ENCODE data around the gene SMTNL2. TPM values are rescaled to one million over a fixed set of nuclear protein-coding genes. Genes with fewer than 3 reads are reported as not detected.

The SMTNL2 gene
- total and polyA plus RNA-seq, 9 of the 15 experiments (the other 6 are each of a cell fraction or from before 2014, with no cell fraction given): not detected

DNA sequence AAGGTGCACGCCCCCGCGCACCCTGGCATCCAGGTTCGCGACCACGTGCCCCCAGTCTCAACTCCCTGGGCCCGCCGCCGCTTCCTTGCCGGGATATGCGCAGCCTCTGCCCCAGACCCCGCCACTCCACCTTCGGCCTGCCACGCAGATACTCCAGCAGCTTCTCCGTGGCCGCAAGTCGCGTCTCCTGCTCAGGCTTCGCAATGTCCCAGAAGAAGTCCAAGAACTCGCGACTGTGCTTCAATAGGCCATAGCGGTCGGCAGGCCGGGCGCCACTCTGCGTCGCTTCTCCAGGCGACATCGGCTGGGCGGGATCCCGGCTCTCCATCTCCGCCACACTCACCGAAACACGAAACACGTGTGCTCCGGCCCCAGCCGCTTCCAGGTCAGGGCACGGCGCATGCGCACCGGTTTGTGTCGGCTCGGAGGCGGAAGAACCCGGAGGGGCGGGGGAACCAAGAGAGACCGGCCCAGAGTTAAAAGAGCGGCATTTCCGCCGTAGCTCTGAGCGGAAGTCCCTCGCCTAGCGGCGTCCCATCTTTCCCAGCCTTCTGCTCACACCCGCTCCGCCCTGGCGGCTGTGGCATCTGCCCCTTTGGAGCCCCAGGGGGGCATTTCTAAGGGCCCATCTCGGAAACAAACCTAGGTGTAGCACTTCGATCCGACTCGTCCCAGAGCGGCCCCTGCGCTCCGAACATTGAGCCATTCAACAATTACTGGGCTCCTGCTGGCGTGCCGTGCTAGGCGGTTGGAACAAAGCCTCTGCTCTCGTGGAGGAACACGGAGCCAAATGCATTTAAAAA lies 29.1 kb upstream of the SMTNL2 start, which contains the start of gene MYBBP1A (continued):
- TF ChIP-seq, protein P1, sequence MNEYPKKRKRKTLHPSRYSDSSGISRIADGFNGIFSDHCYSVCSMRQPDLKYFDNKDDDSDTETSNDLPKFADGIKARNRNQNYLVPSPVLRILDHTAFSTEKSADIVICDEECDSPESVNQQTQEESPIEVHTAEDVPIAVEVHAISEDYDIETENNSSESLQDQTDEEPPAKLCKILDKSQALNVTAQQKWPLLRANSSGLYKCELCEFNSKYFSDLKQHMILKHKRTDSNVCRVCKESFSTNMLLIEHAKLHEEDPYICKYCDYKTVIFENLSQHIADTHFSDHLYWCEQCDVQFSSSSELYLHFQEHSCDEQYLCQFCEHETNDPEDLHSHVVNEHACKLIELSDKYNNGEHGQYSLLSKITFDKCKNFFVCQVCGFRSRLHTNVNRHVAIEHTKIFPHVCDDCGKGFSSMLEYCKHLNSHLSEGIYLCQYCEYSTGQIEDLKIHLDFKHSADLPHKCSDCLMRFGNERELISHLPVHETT (CRISPR knock-in tag; conservative IDR thresholded peaks at IDR 0.05 in 1 of 2, IDR thresholded peaks at IDR 0.05 in 1 of 2): 0 out of 4 replicates have a peak, but pooled peaks of 1 of the 2 experiments have one; percentile 29
- TF ChIP-seq ZBTB1 (CRISPR knock-in tag; IDR thresholded peaks at IDR 0.05; ENCODE audit: borderline replicate concordance, low read depth) (peak; percentile 48; the same call in 1 of the 2 replicates), POLR2AphosphoS5 (IDR thresholded peaks at IDR 0.05; ENCODE audit: control insufficient read depth, insufficient read depth, low read depth, low read length) (peak; percentile 69; the same call in 1 of the 2 replicates), ZNF184 (CRISPR knock-in tag; IDR thresholded peaks at IDR 0.05) (no peak), ATF1 (CRISPR knock-in tag; IDR thresholded peaks at IDR 0.05) (no peak), ATF1 (tag; IDR thresholded peaks at IDR 0.05) (0 out of 2 replicates have a peak, but pooled peaks have one; percentile 18), NFE2 (IDR thresholded peaks at IDR 0.05; ENCODE audit: low read depth) (no peak), KAT7 (CRISPR knock-in tag; IDR thresholded peaks at IDR 0.05; ENCODE audit: borderline replicate concordance) (peak; percentile 83; the same call in 1 of the 2 replicates)
- TF ChIP-seq, protein P2, sequence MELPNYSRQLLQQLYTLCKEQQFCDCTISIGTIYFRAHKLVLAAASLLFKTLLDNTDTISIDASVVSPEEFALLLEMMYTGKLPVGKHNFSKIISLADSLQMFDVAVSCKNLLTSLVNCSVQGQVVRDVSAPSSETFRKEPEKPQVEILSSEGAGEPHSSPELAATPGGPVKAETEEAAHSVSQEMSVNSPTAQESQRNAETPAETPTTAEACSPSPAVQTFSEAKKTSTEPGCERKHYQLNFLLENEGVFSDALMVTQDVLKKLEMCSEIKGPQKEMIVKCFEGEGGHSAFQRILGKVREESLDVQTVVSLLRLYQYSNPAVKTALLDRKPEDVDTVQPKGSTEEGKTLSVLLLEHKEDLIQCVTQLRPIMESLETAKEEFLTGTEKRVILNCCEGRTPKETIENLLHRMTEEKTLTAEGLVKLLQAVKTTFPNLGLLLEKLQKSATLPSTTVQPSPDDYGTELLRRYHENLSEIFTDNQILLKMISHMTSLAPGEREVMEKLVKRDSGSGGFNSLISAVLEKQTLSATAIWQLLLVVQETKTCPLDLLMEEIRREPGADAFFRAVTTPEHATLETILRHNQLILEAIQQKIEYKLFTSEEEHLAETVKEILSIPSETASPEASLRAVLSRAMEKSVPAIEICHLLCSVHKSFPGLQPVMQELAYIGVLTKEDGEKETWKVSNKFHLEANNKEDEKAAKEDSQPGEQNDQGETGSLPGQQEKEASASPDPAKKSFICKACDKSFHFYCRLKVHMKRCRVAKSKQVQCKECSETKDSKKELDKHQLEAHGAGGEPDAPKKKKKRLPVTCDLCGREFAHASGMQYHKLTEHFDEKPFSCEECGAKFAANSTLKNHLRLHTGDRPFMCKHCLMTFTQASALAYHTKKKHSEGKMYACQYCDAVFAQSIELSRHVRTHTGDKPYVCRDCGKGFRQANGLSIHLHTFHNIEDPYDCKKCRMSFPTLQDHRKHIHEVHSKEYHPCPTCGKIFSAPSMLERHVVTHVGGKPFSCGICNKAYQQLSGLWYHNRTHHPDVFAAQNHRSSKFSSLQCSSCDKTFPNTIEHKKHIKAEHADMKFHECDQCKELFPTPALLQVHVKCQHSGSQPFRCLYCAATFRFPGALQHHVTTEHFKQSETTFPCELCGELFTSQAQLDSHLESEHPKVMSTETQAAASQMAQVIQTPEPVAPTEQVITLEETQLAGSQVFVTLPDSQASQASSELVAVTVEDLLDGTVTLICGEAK (IDR thresholded peaks at IDR 0.05): peak; percentile 92
- TF ChIP-seq, protein P2 (CRISPR knock-in tag; IDR thresholded peaks at IDR 0.05): no peak
- TF ChIP-seq, protein P3, sequence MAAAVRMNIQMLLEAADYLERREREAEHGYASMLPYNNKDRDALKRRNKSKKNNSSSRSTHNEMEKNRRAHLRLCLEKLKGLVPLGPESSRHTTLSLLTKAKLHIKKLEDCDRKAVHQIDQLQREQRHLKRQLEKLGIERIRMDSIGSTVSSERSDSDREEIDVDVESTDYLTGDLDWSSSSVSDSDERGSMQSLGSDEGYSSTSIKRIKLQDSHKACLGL (CRISPR knock-in tag; IDR thresholded peaks at IDR 0.05; ENCODE audit: borderline replicate concordance, poor library complexity, severe bottlenecking): peak; percentile 87
